Gastrocnemius medialis (tissue), 4 donors: Measurements from ENCODE around the gene CIAPIN1. TPM values are rescaled to one million over a fixed set of nuclear protein-coding genes. Genes with fewer than 3 reads are reported as not detected.

ENCODE experiments used
- ATAC-seq, 2 donors: fragments of 150-250 bp; one replicate each; pipeline ENCODE4 v1.9.1; 2016
- DNase-seq, 2 donors: peaks; one replicate each; pipeline ENCODE4 v3.0.0-alpha.2; 2019
- H3K27ac ChIP-seq, 4 donors: fragments of 200-600 bp; sonication (generic); 1 replicate in 1 of 4; 2 replicates in 3 of 4; pipeline ENCODE4 v1.5.1; 2016 to 2018; ENCODE audit warnings: mild to moderate bottlenecking in 2 of 4, moderate library complexity in 1 of 4
- H3K27me3 ChIP-seq, 3 donors: fragments of 200-600 bp; sonication (generic) in 2 of 3; 1 replicate in 1 of 3; 2 replicates in 2 of 3; pipeline versions ENCODE4 v1.5.1 to v1.6.0; 2016 to 2019; ENCODE audit warnings: mild to moderate bottlenecking in 1 of 3, moderate library complexity in 1 of 3
- H3K36me3 ChIP-seq, 2 donors: fragments of 200-600 bp; sonication (generic) in 1 of 2; one replicate each; pipeline ENCODE4 v1.5.1; 2017 to 2018
- H3K4me1 ChIP-seq, 2 donors: fragments of 200-600 bp; sonication (generic) in 1 of 2; one replicate each; pipeline ENCODE4 v1.5.1; 2016 to 2017; ENCODE audit warnings: mild to moderate bottlenecking in 2 of 2
- H3K4me3 ChIP-seq, 4 donors: fragments of 200-600 bp; sonication (generic) in 3 of 4; 1 replicate in 1 of 4; 2 replicates in 3 of 4; pipeline ENCODE4 v1.5.1; 2016 to 2019; ENCODE audit warnings: mild to moderate bottlenecking in 2 of 4
- H3K9me3 ChIP-seq, 3 donors: fragments of 200-600 bp; sonication (generic) in 2 of 3; 1 replicate in 1 of 3; 2 replicates in 2 of 3; pipeline ENCODE4 v1.5.1; 2016 to 2019
- CTCF ChIP-seq, 5 experiments: fragments of 450-650 bp in 3 of 5; fragments of 200-600 bp in 2 of 5; sonication (generic) in 2 of 5; IDR thresholded peaks in 4 of 5; conservative IDR thresholded peaks in 1 of 5; 1 replicate in 4 of 5; 2 replicates in 1 of 5; pipeline ENCODE4 v1.5.1; 2016 to 2019; ENCODE audit warnings: antibody characterized with exemption in 5 of 5, mild to moderate bottlenecking in 3 of 5, moderate library complexity in 3 of 5
- POLR2A ChIP-seq, 2 donors: fragments of 450-650 bp; IDR thresholded peaks; one replicate each; pipeline ENCODE4 v1.6.1; 2017; ENCODE audit warnings: antibody characterized with exemption in 2 of 2, mild to moderate bottlenecking in 2 of 2, moderate library complexity in 2 of 2
- in situ Hi-C, 4 donors: fragments of 200-750 bp; cut with MboI; loops; one replicate each; pipeline versions ENCODE4 v1.15.0 to v1.8.0; 2017; ENCODE audit warnings: low sequenced_read_pairs in 4 of 4
- intact Hi-C: fragments of 100-400 bp; cut with DNase I; formaldehyde crosslinking; loops from one replicate; pipeline ENCODE4 v1.15.1; 2023; ENCODE audit warnings: low total_unique reads
- total RNA-seq, 4 donors: library from RNA; depleted of rRNA; stranded (reverse); fragments of >200 nt; gene quantifications; one replicate each; pipeline versions ENCODE4 v1.1.0 to v1.2.3, GENCODE V29; 2016

The CIAPIN1 gene
- total RNA-seq, 4 donors from 2014 or later: 31.0 to 38.8 (median 37.9) TPM

DNA sequence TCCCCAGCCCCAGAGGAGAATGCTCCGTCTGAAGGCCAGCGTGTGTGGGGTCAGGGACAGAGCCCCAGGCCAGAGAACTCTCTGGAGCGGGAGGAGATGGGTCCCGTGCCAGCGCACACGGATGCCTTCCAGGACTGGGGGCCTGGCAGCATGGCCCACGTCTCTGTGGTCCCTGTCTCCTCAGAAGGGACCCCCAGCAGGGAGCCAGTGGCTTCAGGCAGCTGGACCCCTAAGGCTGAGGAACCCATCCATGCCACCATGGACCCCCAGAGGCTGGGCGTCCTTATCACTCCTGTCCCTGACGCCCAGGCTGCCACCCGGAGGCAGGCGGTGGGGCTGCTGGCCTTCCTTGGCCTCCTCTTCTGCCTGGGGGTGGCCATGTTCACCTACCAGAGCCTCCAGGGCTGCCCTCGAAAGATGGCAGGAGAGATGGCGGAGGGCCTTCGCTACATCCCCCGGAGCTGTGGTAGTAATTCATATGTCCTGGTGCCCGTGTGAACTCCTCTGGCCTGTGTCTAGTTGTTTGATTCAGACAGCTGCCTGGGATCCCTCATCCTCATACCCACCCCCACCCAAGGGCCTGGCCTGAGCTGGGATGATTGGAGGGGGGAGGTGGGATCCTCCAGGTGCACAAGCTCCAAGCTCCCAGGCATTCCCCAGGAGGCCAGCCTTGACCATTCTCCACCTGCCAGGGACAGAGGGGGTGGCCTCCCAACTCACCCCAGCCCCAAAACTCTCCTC lies 64.5 kb downstream of the CIAPIN1 start:
- Histone ChIP-seq H3K36me3 (no peaks in the 10 kb centered on the region), H3K4me3 (no peak overlapping the region), H3K9me3 (no peaks in the 10 kb centered on the region), H3K27ac (no peak overlapping the region), H3K4me1 (peaks cover 0 to 15% of the 10 kb centered on the region in 2 donors), H3K27me3 (no peaks in the 10 kb centered on the region)
- ATAC-seq (no peak), DNase-seq (no peak)
- intact Hi-C loops: no loop called here
- in situ Hi-C loops: no loop called here
- TF ChIP-seq CTCF (IDR thresholded peaks at IDR 0.05 in 4 of 5, conservative IDR thresholded peaks at IDR 0.05 in 1 of 5) (no peak), POLR2A (IDR thresholded peaks at IDR 0.05) (no peak)

GRCh38 chr16:57381791-57382534 lies 65.2 kb downstream of the CIAPIN1 start:
- peaks cover 0 to 12% of the 10 kb centered on the region in 2 donors for H3K4me1 ChIP-seq
- H3K9me3 ChIP-seq: no peaks in the 10 kb centered on the region
- DNase-seq (no peak), ATAC-seq (no peak)
- intact Hi-C loops: no loop called here
- TF ChIP-seq POLR2A (IDR thresholded peaks at IDR 0.05) (no peak), CTCF (IDR thresholded peaks at IDR 0.05 in 4 of 5, conservative IDR thresholded peaks at IDR 0.05 in 1 of 5) (no peak)
- H3K4me3 ChIP-seq: no peak overlapping the region
- H3K27me3 ChIP-seq: no peaks in the 10 kb centered on the region
- no peaks in the 10 kb centered on the region for H3K36me3 ChIP-seq
- in situ Hi-C loops: no loop called here
- H3K27ac ChIP-seq: peak overlapping the region in 1 of 4 donors; percentile 27

GRCh38 chr16:57380671-57381462 lies 66.3 kb downstream of the CIAPIN1 start:
- DNase-seq (no peak), ATAC-seq (no peak)
- in situ Hi-C loops: no loop called here
- no peak for TF ChIP-seq CTCF (IDR thresholded peaks at IDR 0.05 in 4 of 5, conservative IDR thresholded peaks at IDR 0.05 in 1 of 5)
- TF ChIP-seq POLR2A (IDR thresholded peaks at IDR 0.05): no peak
- Histone ChIP-seq H3K9me3 (no peaks in the 10 kb centered on the region), H3K4me1 (peaks cover 0 to 12% of the 10 kb centered on the region in 2 donors), H3K27me3 (no peaks in the 10 kb centered on the region), H3K4me3 (no peak overlapping the region), H3K36me3 (no peaks in the 10 kb centered on the region), H3K27ac (peak overlapping the region in 3 of 4 donors; percentile 27 to 50 (median 37))
- intact Hi-C loops: no loop called here

DNA sequence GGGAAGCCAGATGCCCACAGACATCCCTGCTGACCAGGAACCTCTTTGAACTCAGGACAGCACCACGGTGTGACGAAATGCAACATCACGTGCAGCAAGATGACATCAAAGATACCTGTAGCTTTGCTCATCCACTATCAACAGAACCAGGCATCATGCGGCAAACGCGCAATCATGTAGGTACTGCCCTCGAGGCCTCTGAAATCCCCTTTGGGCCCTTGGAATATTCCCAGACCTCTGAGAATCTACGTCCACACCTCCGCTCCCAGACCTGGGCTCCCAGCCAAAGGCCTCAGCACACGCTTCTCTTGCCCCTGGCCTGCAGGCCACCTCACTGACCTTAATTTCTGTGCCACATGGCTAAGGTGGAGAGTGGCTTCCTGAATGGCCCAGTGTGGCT lies 67.6 kb downstream of the CIAPIN1 start:
- Histone ChIP-seq H3K4me1 (peaks cover 0 to 12% of the 10 kb centered on the region in 2 donors), H3K36me3 (no peaks in the 10 kb centered on the region), H3K4me3 (no peak overlapping the region), H3K27ac (peak overlapping the region in 1 of 4 donors; percentile 14), H3K27me3 (no peaks in the 10 kb centered on the region), H3K9me3 (no peaks in the 10 kb centered on the region)
- TF ChIP-seq POLR2A (IDR thresholded peaks at IDR 0.05) (no peak), CTCF (IDR thresholded peaks at IDR 0.05 in 4 of 5, conservative IDR thresholded peaks at IDR 0.05 in 1 of 5) (no peak)
- in situ Hi-C loops: no loop called here
- DNase-seq: no peak
- ATAC-seq: no peak
- intact Hi-C loops: no loop called here

Other genes with a start within 250 kb of the CIAPIN1 start
- gene ARL2BP, start 202.1 kb downstream of the CIAPIN1 start, total RNA-seq: 10 to 100 TPM; 25.5 to 52.6 (median 44.5) TPM
- gene PLLP, start 162.7 kb downstream of the CIAPIN1 start, total RNA-seq: 1 to 10 TPM; 1.2 to 6.2 (median 4.7) TPM
- not detected for gene CCL22, start 88.6 kb downstream of the CIAPIN1 start, total RNA-seq
- 10 to 100 TPM in 1 of 4 donors, 1 to 10 TPM in 3; 2.2 to 15.7 (median 6.7) TPM for gene CX3CL1, start 74.9 kb downstream of the CIAPIN1 start, total RNA-seq
- gene CCL17, start 42.6 kb downstream of the CIAPIN1 start, total RNA-seq: not detected
- 100 to 1,000 TPM; 107 to 171 (median 135) TPM for gene COQ9, start 94 bp upstream of the CIAPIN1 start, total RNA-seq
- gene POLR2C, start 15.3 kb upstream of the CIAPIN1 start, total RNA-seq: 100 to 1,000 TPM in 3 of 4 donors, 10 to 100 TPM in 1; 97.2 to 162 (median 134) TPM
- 1 to 10 TPM; 2.2 to 3.6 (median 2.9) TPM for gene DOK4, start 39.1 kb upstream of the CIAPIN1 start, total RNA-seq
- gene CCDC102A, start 89.2 kb upstream of the CIAPIN1 start, total RNA-seq: 1 to 10 TPM; 1.2 to 9.3 (median 3.4) TPM
- not detected for gene ADGRG5, start 95.3 kb upstream of the CIAPIN1 start, total RNA-seq
- gene ADGRG1, start 181.2 kb upstream of the CIAPIN1 start, total RNA-seq: 10 to 100 TPM in 3 of 4 donors, 1 to 10 TPM in 1; 9.8 to 14.6 (median 13.3) TPM
- gene ADGRG3, start 220.9 kb upstream of the CIAPIN1 start, total RNA-seq: under 1 TPM in 1 of 4 donors, not detected in 3; 0.71 TPM
- gene DRC7, start 247.4 kb upstream of the CIAPIN1 start, total RNA-seq: not detected